HEK293 (cell line): ENCODE measurements around the gene TPM2.

ENCODE experiments used
- CTCF ChIA-PET: fragments of 350-600 bp; formaldehyde crosslinking; extraction: SDS; loops from one replicate; lab custom pipeline; 2021; ENCODE audit warnings: antibody characterized with exemption; lab: Yijun Ruan, JAX
- POLR2A ChIA-PET: fragments of 300-600 bp; formaldehyde crosslinking; extraction: SDS; loops from one replicate; lab custom pipeline; 2020; ENCODE audit warnings: antibody characterized with exemption, inconsistent platforms; lab: Yijun Ruan, JAX
- H3K27ac ChIP-seq: fragments of 200-500 bp; sonication (Bioruptor generic); 2 replicates; pipeline ENCODE4 v1.5.1; 2014; ENCODE audit warnings: low read depth, low read length, control low read depth, inconsistent platforms; ENCODE audit errors: extremely low read depth
- H3K36me3 ChIP-seq, 2 experiments: fragments of 200-500 bp in 1 of 2; sonication (Bioruptor generic) in 1 of 2; 1 replicate in 1 of 2; 2 replicates in 1 of 2; pipeline ENCODE4 v1.5.1; 2014 to 2017; ENCODE audit warnings: inconsistent platforms in 2 of 2, low read length in 2 of 2; ENCODE audit not compliant: control insufficient read depth in 2 of 2, insufficient read depth in 1 of 2
- H3K4me1 ChIP-seq: fragments of 200-500 bp; sonication (Bioruptor generic); 2 replicates; pipeline ENCODE4 v1.5.1; 2014; ENCODE audit warnings: mild to moderate bottlenecking, low read length, inconsistent platforms; ENCODE audit not compliant: control insufficient read depth, insufficient read depth
- H3K4me3 ChIP-seq: 2 replicates; pipeline ENCODE4 v1.5.1; 2011; ENCODE audit warnings: low read depth, mild to moderate bottlenecking, control low read depth, low read length, moderate library complexity
- H3K9me3 ChIP-seq: fragments of 200-500 bp; sonication (Bioruptor generic); 2 replicates; pipeline ENCODE4 v1.5.1; 2014; ENCODE audit warnings: low read depth, low read length, inconsistent platforms; ENCODE audit not compliant: control insufficient read depth, insufficient read depth
- BCL11B ChIP-seq: fragments of 450-650 bp; formaldehyde crosslinking; IDR thresholded peaks from 2 replicates; pipeline ENCODE4 v1.5.1; 2016; ENCODE audit warnings: low read depth, missing biosample characterization, missing genetic modification characterization
- BCL6B ChIP-seq: fragments of 450-650 bp; formaldehyde crosslinking; IDR thresholded peaks from 2 replicates; pipeline ENCODE4 v1.5.1; 2017; ENCODE audit warnings: missing biosample characterization, missing genetic modification characterization
- KLF1 ChIP-seq: fragments of 450-650 bp; formaldehyde crosslinking; IDR thresholded peaks from 2 replicates; pipeline ENCODE4 v1.5.1; 2016; ENCODE audit warnings: missing biosample characterization, missing genetic modification characterization
- KLF10 ChIP-seq: fragments of 450-650 bp; IDR thresholded peaks from 2 replicates; pipeline ENCODE4 v1.5.1; 2018; ENCODE audit warnings: missing biosample characterization, mild to moderate bottlenecking, missing genetic modification characterization
- PRDM1 ChIP-seq: fragments of 450-650 bp; formaldehyde crosslinking; IDR thresholded peaks from 2 replicates; pipeline ENCODE4; 2016; ENCODE audit warnings: missing biosample characterization, missing genetic modification characterization
- SETDB1 ChIP-seq: IDR thresholded peaks from one replicate; pipeline ENCODE4 v1.6.1; 2017; ENCODE audit warnings: mild to moderate bottlenecking, low read length, moderate library complexity, mixed read lengths; ENCODE audit not compliant: insufficient read length
- SP7 ChIP-seq: fragments of 450-650 bp; formaldehyde crosslinking; IDR thresholded peaks from 2 replicates; pipeline ENCODE4 v1.5.1; 2016; ENCODE audit warnings: missing biosample characterization, missing genetic modification characterization
- ZBTB21 ChIP-seq: fragments of 450-650 bp; formaldehyde crosslinking; IDR thresholded peaks from 2 replicates; pipeline ENCODE4 v1.5.1; 2017; ENCODE audit warnings: missing biosample characterization, missing genetic modification characterization
- ZIC2 ChIP-seq: fragments of 450-650 bp; formaldehyde crosslinking; IDR thresholded peaks from 2 replicates; pipeline ENCODE4 v1.5.1; 2016; ENCODE audit warnings: missing biosample characterization, missing genetic modification characterization
- ZNF341 ChIP-seq: fragments of 450-650 bp; formaldehyde crosslinking; IDR thresholded peaks from 2 replicates; pipeline ENCODE4; 2016; ENCODE audit warnings: low read depth, missing biosample characterization, missing genetic modification characterization
- ZNF37A ChIP-seq: fragments of 450-650 bp; IDR thresholded peaks from 2 replicates; pipeline ENCODE4 v1.5.1; 2018; ENCODE audit warnings: missing biosample characterization, missing genetic modification characterization
- ZNF585B ChIP-seq: fragments of 450-650 bp; formaldehyde crosslinking; IDR thresholded peaks from 2 replicates; pipeline ENCODE4 v1.5.1; 2016; ENCODE audit warnings: missing biosample characterization, missing genetic modification characterization
- ZNF600 ChIP-seq: fragments of 450-650 bp; formaldehyde crosslinking; IDR thresholded peaks from 2 replicates; pipeline ENCODE4 v1.5.1; 2016; ENCODE audit warnings: missing biosample characterization, missing genetic modification characterization
- ZNF76 ChIP-seq: fragments of 450-650 bp; formaldehyde crosslinking; IDR thresholded peaks from 2 replicates; pipeline ENCODE4; 2016; ENCODE audit warnings: low read depth, missing biosample characterization, missing genetic modification characterization, borderline replicate concordance
- ZNF768 ChIP-seq: fragments of 450-650 bp; formaldehyde crosslinking; IDR thresholded peaks from 2 replicates; pipeline ENCODE4 v1.5.1; 2018; ENCODE audit warnings: missing biosample characterization, mild to moderate bottlenecking, missing genetic modification characterization
- ZNF776 ChIP-seq: fragments of 450-650 bp; formaldehyde crosslinking; IDR thresholded peaks from 2 replicates; pipeline ENCODE4 v1.5.0; 2017; ENCODE audit warnings: missing biosample characterization, missing genetic modification characterization, borderline replicate concordance
- ZXDB ChIP-seq: fragments of 450-650 bp; formaldehyde crosslinking; IDR thresholded peaks from 2 replicates; pipeline ENCODE4 v1.5.1; 2016; ENCODE audit warnings: missing biosample characterization, missing genetic modification characterization

TPM2 gene

DNA sequence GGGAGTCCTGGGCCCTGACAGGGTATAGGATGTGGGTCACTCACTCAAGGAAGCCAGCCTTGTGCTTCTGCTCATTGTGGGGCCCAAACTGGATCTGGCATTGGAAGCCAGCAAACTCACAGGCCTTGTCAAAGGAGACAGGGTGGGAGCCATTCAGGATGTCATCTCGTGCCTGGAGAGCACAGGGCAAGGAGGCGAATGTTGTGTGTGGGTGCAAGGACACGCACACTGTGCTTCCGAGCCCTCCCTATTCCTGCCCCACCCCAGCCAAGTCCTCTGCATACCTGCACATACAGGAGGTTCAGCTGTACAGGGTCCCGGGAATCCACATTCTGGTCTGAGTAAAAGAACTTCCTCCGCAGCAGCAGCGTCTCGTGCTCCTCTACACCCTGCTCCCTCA lies 34.2 kb upstream of the TPM2 start:
- H3K36me3 ChIP-seq = peaks cover 14 to 95% of the 10 kb centered on the region in 2 experiments
- no peak overlapping the region for H3K4me3 ChIP-seq
- CTCF ChIA-PET = interaction anchor here (1.0 to 1.9 kb wide), 2 partner anchors 11 to 27 kb away, joined by 3 to 13 read pairs; no protein-coding TSS in a partner anchor
- no peak for TF ChIP-seq ZNF585B (tag by site-specific recombination)
- 0 out of 2 replicates have a peak, but pooled peaks cover 1% of the 10 kb centered on the region for H3K4me1 ChIP-seq
- H3K27ac ChIP-seq = no peak overlapping the region
- POLR2A ChIA-PET = interaction anchor here (0.6 kb wide), 1 partner anchor 429 kb away, joined by 4 read pairs; no protein-coding TSS in a partner anchor
- H3K9me3 ChIP-seq = no peaks in the 10 kb centered on the region

DNA sequence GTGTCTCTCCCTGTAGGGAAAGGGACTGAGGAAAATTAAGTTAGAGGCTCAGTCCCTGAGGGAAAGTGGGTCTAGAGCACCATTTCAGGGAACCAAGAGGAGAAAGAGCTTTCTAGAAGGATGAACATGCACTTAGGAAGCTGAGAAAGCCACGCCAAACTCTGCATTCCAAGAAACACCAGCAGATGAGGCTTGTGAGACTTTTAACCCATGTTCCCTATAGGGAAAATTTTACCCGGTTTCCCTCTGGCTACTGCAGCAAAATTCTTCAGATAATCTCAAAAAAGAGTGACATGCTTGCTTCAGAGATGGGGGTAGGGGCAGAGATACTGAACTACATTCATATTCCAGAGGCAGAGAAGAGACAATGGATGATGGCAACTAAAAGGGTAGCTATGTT lies 33.7 kb upstream of the TPM2 start:
- Histone ChIP-seq H3K4me3 (no peak overlapping the region), H3K36me3 (peaks cover 14 to 95% of the 10 kb centered on the region in 2 experiments), H3K4me1 (no peaks in the 10 kb centered on the region), H3K9me3 (no peaks in the 10 kb centered on the region), H3K27ac (no peak overlapping the region)
- CTCF ChIA-PET = interaction anchor here (0.6 to 1.9 kb wide), 3 partner anchors 12 to 1136 kb away, joined by 3 to 13 read pairs (median 3); no protein-coding TSS in a partner anchor
- POLR2A ChIA-PET = interaction anchor here (0.8 kb wide), 1 partner anchor 9 kb away, joined by 3 read pairs; the partner anchor contains the start of genes CREB3 and TLN1
- TF ChIP-seq KLF10 (tag by site-specific recombination) (no peak), ZNF37A (tag by site-specific recombination) (no peak), ZNF76 (tag by site-specific recombination) (no peak), BCL11B (tag by site-specific recombination) (no peak), SP7 (tag by site-specific recombination) (no peak), ZBTB21 (tag by site-specific recombination) (no peak), ZNF768 (tag by site-specific recombination) (no peak), ZNF341 (tag by site-specific recombination) (no peak)

DNA sequence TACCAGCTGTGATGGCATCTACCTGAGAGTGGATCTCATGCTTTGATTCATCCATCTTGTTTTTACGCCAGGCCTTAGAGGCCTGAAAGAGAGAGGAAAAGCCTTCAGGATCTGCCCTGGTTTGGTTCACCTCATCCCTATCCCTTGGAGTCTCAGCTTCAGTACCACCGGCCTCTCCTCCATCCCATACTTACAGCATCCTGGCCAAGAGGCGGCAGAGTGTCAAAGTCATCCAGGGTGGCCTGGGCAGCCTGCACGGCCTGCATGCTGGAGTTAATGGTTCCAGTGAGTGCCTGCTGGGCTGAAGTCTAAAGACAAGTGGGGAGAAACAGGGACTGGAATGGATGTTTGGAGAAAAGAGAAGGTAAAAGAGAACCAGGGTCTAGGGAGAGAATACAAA lies 29.8 kb upstream of the TPM2 start:
- TF ChIP-seq BCL6B (tag by site-specific recombination) (no peak), PRDM1 (no peak), ZXDB (tag by site-specific recombination) (no peak), ZNF600 (no peak), ZIC2 (tag by site-specific recombination) (no peak), SETDB1 (no peak), KLF1 (no peak), ZNF776 (tag by site-specific recombination) (no peak)
- ChIA-PET CTCF (interaction anchor here (0.7 kb wide), 1 partner anchor 23 kb away, joined by 3 read pairs; no protein-coding TSS in a partner anchor), POLR2A (interaction anchor here (4.0 kb wide), 1 partner anchor 12 kb away, joined by 21 read pairs; the partner anchor contains the start of genes CREB3 and TLN1)
- no peak overlapping the region for H3K4me3 ChIP-seq
- H3K36me3 ChIP-seq = peaks cover 14 to 99% of the 10 kb centered on the region in 2 experiments
- H3K4me1 ChIP-seq = no peaks in the 10 kb centered on the region
- H3K27ac ChIP-seq = no peak overlapping the region
- H3K9me3 ChIP-seq = no peaks in the 10 kb centered on the region
